OCI-LY7 (cell line): ENCODE measurements around the gene TMEM139. TPM values are rescaled to one million over a fixed set of nuclear protein-coding genes. Genes with fewer than 3 reads are reported as not detected.
A peak's percentile ranks its signal among the peaks of the same experiment; 100 is the strongest.

Experiments
- BruUV-seq: library from RNA; stranded (reverse); fragments of 400-500 nt; replicated peaks from 2 replicates; lab custom pipeline; 2021; lab: Mats Ljungman, UMichigan
- CTCF ChIA-PET: fragments of 300-600 bp; sonication (Branson Sonifier 250); formaldehyde crosslinking; loops from one replicate; lab custom pipeline; 2022; ENCODE audit warnings: antibody characterized with exemption; ENCODE audit not compliant: unreplicated experiment; lab: Charles Lee
- POLR2A ChIA-PET: fragments of 300-600 bp; sonication (Branson Sonifier 250); formaldehyde crosslinking; loops from one replicate; lab custom pipeline; 2022; ENCODE audit warnings: antibody characterized with exemption; lab: Charles Lee
- DNase-seq: peaks from one replicate; pipeline ENCODE4 v3.0.0-alpha.2; 2015; ENCODE audit warnings: low spot score
- H2AFZ ChIP-seq: fragments of 200-600 bp; sonication (generic), shearing (Covaris generic); 2 replicates; pipeline ENCODE4 v1.6.1; 2014; ENCODE audit warnings: mild to moderate bottlenecking, antibody characterized with exemption, low read length, moderate library complexity
- H3K27ac ChIP-seq: fragments of 200-600 bp; sonication (generic); 2 replicates; pipeline ENCODE4 v1.5.1; 2014; ENCODE audit warnings: mixed run types, low read depth, mild to moderate bottlenecking, moderate library complexity, low read length, inconsistent platforms; ENCODE audit not compliant: poor library complexity, severe bottlenecking
- H3K36me3 ChIP-seq: fragments of 200-600 bp; sonication (generic); 2 replicates; pipeline ENCODE4 v1.6.1; 2014; ENCODE audit warnings: mild to moderate bottlenecking, antibody characterized with exemption, low read length, moderate library complexity, mixed read lengths; ENCODE audit not compliant: insufficient read depth
- H3K4me1 ChIP-seq: fragments of 200-600 bp; sonication (generic); 2 replicates; pipeline ENCODE4 v1.5.1; 2014; ENCODE audit warnings: mild to moderate bottlenecking, low read length; ENCODE audit not compliant: insufficient read depth, poor library complexity, severe bottlenecking
- H3K4me2 ChIP-seq: fragments of 200-600 bp; sonication (generic); 2 replicates; pipeline ENCODE4 v1.6.1; 2014; ENCODE audit warnings: mild to moderate bottlenecking, low read length
- H3K4me3 ChIP-seq: fragments of 200-600 bp; sonication (generic); 2 replicates; pipeline ENCODE4 v1.5.1; 2014; ENCODE audit warnings: mild to moderate bottlenecking, low read depth, low read length; ENCODE audit not compliant: poor library complexity, severe bottlenecking
- H3K79me2 ChIP-seq: fragments of 200-600 bp; sonication (generic); 2 replicates; pipeline ENCODE4 v1.6.1; 2016; ENCODE audit warnings: low read depth, mild to moderate bottlenecking, low read length, moderate library complexity, mixed read lengths; ENCODE audit not compliant: insufficient read depth
- H3K9me2 ChIP-seq: fragments of 200-600 bp; sonication (generic); 2 replicates; pipeline ENCODE4 v1.6.1; 2016; ENCODE audit warnings: mild to moderate bottlenecking, low read length, mixed read lengths; ENCODE audit not compliant: insufficient read depth
- H3K9me3 ChIP-seq: fragments of 200-600 bp; sonication (generic); 2 replicates; pipeline ENCODE4 v1.6.1; 2014; ENCODE audit warnings: mild to moderate bottlenecking, mixed run types, low read length, mixed read lengths
- H4K20me1 ChIP-seq: fragments of 200-600 bp; sonication (generic); 2 replicates; pipeline ENCODE4 v1.6.1; 2014; ENCODE audit warnings: mild to moderate bottlenecking, antibody characterized with exemption, low read length, moderate library complexity, mixed read lengths; ENCODE audit not compliant: insufficient read depth
- EZH2phosphoT487 ChIP-seq: fragments of 200-600 bp; sonication (generic); IDR thresholded peaks from 2 replicates; pipeline ENCODE4 v1.6.1; 2018; ENCODE audit warnings: low read depth, borderline replicate concordance, mild to moderate bottlenecking, mixed run types, antibody characterized with exemption, low read length, moderate library complexity, mixed read lengths
- intact Hi-C: fragments of 100-400 bp; cut with micrococcal nuclease; formaldehyde crosslinking; loops from one replicate; pipeline ENCODE4 v1.10.0; 2022; ENCODE audit not compliant: unreplicated experiment
- total RNA-seq, 2 experiments: library from RNA; depleted of rRNA in 1 of 2; stranded (reverse); fragments of >200 nt in 1 of 2; shearing (Covaris generic) in 1 of 2; gene quantifications; 2 replicates each; pipeline ENCODE4 v1.2.3, GENCODE V29; 2014 to 2022
- TF ChIP-seq, protein P1 (sequence below): fragments of 200-600 bp; sonication (generic); conservative IDR thresholded peaks from 2 replicates; pipeline ENCODE4 v1.5.1; 2014; ENCODE audit warnings: mild to moderate bottlenecking, antibody characterized with exemption, low read length, moderate library complexity, mixed read lengths

TMEM139 gene
- total RNA-seq, 2 experiments from 2014 or later, result 0.46 TPM; not detected in 1

DNA sequence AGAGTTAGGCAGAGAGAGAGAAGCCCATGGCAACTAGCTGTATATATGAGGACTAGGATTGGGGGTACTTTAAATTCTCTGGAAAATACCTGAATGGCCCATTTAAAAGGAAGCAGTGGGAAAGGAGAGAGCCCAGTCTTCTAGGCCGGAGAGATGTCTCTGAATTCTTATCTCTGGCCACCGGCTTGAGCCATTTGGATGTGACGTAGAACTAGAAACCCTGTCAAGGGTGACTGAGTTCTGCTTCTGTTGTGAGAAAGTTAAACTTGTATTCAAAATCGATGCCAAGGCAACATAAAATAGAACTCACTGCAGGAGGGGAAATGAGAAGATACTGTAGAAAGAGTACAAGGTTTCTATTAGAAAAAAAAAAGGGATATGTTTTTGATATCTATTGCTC lies 27.8 kb upstream of the TMEM139 start:
- intact Hi-C loops, result no loop called here
- CTCF ChIA-PET, result no interaction called here
- Histone ChIP-seq H3K4me2 (no peak overlapping the region), H2AFZ (no peak overlapping the region), H3K27ac (no peak overlapping the region), H4K20me1 (no peaks in the 10 kb centered on the region), H3K9me2 (no peaks in the 10 kb centered on the region), H3K4me1 (peaks cover 3% of the 10 kb centered on the region), H3K9me3 (peaks cover 5% of the 10 kb centered on the region; the same call in 1 of the 2 replicates), H3K36me3 (no peaks in the 10 kb centered on the region), H3K4me3 (no peak overlapping the region), H3K79me2 (no peaks in the 10 kb centered on the region)
- BruUV-seq, result no TSS peak
- POLR2A ChIA-PET, result interaction anchor here (0.6 to 1.0 kb wide), 2 partner anchors 10 to 472 kb away, joined by 3 to 5 read pairs; no protein-coding TSS in a partner anchor
- no peak for DNase-seq
- TF ChIP-seq, protein P1, sequence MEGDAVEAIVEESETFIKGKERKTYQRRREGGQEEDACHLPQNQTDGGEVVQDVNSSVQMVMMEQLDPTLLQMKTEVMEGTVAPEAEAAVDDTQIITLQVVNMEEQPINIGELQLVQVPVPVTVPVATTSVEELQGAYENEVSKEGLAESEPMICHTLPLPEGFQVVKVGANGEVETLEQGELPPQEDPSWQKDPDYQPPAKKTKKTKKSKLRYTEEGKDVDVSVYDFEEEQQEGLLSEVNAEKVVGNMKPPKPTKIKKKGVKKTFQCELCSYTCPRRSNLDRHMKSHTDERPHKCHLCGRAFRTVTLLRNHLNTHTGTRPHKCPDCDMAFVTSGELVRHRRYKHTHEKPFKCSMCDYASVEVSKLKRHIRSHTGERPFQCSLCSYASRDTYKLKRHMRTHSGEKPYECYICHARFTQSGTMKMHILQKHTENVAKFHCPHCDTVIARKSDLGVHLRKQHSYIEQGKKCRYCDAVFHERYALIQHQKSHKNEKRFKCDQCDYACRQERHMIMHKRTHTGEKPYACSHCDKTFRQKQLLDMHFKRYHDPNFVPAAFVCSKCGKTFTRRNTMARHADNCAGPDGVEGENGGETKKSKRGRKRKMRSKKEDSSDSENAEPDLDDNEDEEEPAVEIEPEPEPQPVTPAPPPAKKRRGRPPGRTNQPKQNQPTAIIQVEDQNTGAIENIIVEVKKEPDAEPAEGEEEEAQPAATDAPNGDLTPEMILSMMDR, result no peak

DNA sequence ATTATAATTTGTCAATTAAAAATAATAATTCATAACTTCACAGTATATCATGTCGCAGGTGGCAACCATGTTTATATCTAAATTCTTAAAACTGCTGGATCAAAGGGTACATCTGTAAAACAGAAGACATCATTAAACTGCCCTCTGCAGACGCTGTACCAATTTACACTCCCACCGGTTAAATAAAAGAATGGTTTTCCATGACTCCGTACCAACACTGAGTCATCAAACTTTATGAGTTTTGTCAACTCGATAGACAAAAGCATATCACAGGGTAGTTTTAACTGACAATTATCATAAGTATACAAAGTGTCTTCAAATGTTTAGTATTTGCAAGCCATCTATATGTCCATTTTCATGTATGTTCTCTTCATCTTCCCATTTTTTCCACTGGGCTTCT lies 27.3 kb upstream of the TMEM139 start:
- BruUV-seq, result no TSS peak
- Histone ChIP-seq H3K4me1 (peaks cover 3% of the 10 kb centered on the region), H4K20me1 (no peaks in the 10 kb centered on the region), H3K9me2 (no peaks in the 10 kb centered on the region), H3K4me3 (no peak overlapping the region), H3K27ac (no peak overlapping the region), H3K9me3 (peaks cover 5% of the 10 kb centered on the region; the same call in 1 of the 2 replicates), H3K79me2 (no peaks in the 10 kb centered on the region), H2AFZ (no peak overlapping the region), H3K4me2 (no peak overlapping the region), H3K36me3 (no peaks in the 10 kb centered on the region)
- ChIA-PET CTCF (interaction anchor here (1.1 kb wide), 1 partner anchor 42 kb away, joined by 3 read pairs; no protein-coding TSS in a partner anchor), POLR2A (interaction anchor here (1.0 to 1.8 kb wide), 2 partner anchors 9 to 33 kb away, joined by 3 to 5 read pairs; no protein-coding TSS in a partner anchor)
- TF ChIP-seq EZH2phosphoT487, result no peak
- TF ChIP-seq, protein P1, result no peak
- intact Hi-C loops, result no loop called here
- no peak for DNase-seq

DNA sequence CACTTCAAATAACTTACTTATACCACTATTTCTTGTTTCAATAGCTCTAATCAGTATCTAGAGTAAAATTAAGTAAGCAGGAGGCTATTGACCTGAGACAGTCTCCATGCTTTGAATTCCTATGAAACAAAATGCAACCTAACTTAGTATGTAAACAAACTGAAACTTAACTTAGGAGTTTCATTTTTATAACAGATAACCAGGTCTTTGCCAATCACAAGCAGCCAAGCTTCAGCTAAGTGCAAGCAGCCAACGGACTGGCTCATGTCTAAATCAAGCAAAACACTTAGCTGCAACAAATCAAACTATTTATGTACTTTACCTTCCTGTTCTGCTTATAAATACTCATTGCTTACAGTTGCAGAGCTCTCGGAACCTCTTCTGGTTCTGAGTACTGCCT lies 25.9 kb upstream of the TMEM139 start:
- Histone ChIP-seq H3K4me3 (no peak overlapping the region), H3K4me1 (peaks cover 4% of the 10 kb centered on the region), H3K4me2 (no peak overlapping the region), H3K27ac (no peak overlapping the region), H3K79me2 (no peaks in the 10 kb centered on the region), H3K36me3 (no peaks in the 10 kb centered on the region), H2AFZ (peak overlapping the region; percentile 27; the same call in 1 of the 2 replicates), H3K9me3 (peaks cover 5% of the 10 kb centered on the region; the same call in 1 of the 2 replicates), H4K20me1 (no peaks in the 10 kb centered on the region), H3K9me2 (no peaks in the 10 kb centered on the region)
- POLR2A ChIA-PET, result interaction anchor here (0.5 to 1.8 kb wide), 6 partner anchors 8 to 1612 kb away, joined by 3 to 6 read pairs (median 4); partner anchors contain the start of gene CASP2
- intact Hi-C loops, result no loop called here
- TF ChIP-seq, protein P1, result no peak
- TF ChIP-seq EZH2phosphoT487, result no peak
- no peak for DNase-seq
- CTCF ChIA-PET, result no interaction called here
- no TSS peak for BruUV-seq
